Psoas muscle (tissue), 8 donors: ENCODE measurements around the gene MAPK4. TPM values are rescaled to one million over a fixed set of nuclear protein-coding genes. Genes with fewer than 3 reads are reported as not detected.

Experiments
- ATAC-seq, 4 donors: fragments of 200-7000 bp; cut with Tn5 transposase; one replicate each; pipeline ENCODE4 v1.9.1; 2020; ENCODE audit warnings: moderate library complexity in 3 of 4, mild to moderate bottlenecking in 2 of 4
- DNase-seq, 2 donors: peaks; one replicate each; pipeline ENCODE4 v3.0.0-alpha.2; 2020
- H3K27ac ChIP-seq: fragments of 200-600 bp; one replicate; pipeline ENCODE4 v1.8.0; 2022
- H3K27me3 ChIP-seq, 3 donors: fragments of 200-600 bp in 1 of 3; one replicate each; pipeline versions ENCODE4 v1.6.1 to v1.8.0; 2013 to 2022; ENCODE audit warnings: low read length in 2 of 3, mild to moderate bottlenecking in 2 of 3, moderate library complexity in 1 of 3; ENCODE audit not compliant: insufficient read depth in 3 of 3
- H3K36me3 ChIP-seq, 2 donors: fragments of 200-600 bp in 1 of 2; one replicate each; pipeline versions ENCODE4 v1.6.1 to v1.8.0; 2013 to 2022; ENCODE audit warnings: low read depth in 1 of 2, mild to moderate bottlenecking in 1 of 2, moderate library complexity in 1 of 2; ENCODE audit not compliant: insufficient read depth in 1 of 2
- H3K4me1 ChIP-seq: fragments of 200-600 bp; one replicate; pipeline ENCODE4 v1.8.0; 2022
- H3K4me3 ChIP-seq: fragments of 200-600 bp; one replicate; pipeline ENCODE4 v1.8.0; 2022; ENCODE audit warnings: mild to moderate bottlenecking
- H3K9me3 ChIP-seq: fragments of 200-600 bp; one replicate; pipeline ENCODE4 v1.8.0; 2022
- CTCF ChIP-seq: fragments of 200-600 bp; IDR thresholded peaks from one replicate; pipeline ENCODE4 v1.8.0; 2022; ENCODE audit warnings: antibody characterized with exemption
- WGBS, 3 donors: extraction: QIAGEN DNeasy Blood & Tissue Kit; methylation state at CpG; one replicate each; pipeline versions ENCODE4 v1.1.6 to v1.1.7; 2013; 5-methylcytosine and 5-hydroxymethylcytosine counted together
- intact Hi-C, 2 donors: fragments of 100-400 bp; cut with DNase I; formaldehyde crosslinking; loops; one replicate each; pipeline versions ENCODE4 v1.11.0 to v1.14.2; 2022
- polyA plus RNA-seq, 3 donors: library from polyadenylated mRNA; stranded (reverse); fragments of 200-250 nt; gene quantifications; one replicate each; pipeline ENCODE4 v1.2.3, GENCODE V29; 2013
- total RNA-seq, 4 donors: library from RNA; stranded (reverse); fragmentation: NEBNext Ultra II Directional in 2 of 4; extraction: Animal tissue kit (Norgen Biotek cat#: 25700) in 2 of 4; gene quantifications; one replicate each; pipeline versions ENCODE4 v1.2.1 to v1.2.4, GENCODE V29; 2021 to 2023
- donor health status: healthy with polysubstance abuse.
- donor health status: DM: no; HTN: no; CAD: no; lungs with moderate emphysema.
- donor health status: Bipolar disorder and iron deficiency.
- donor health status: healthy.
- donor health status: DM: yes; HTN: yes; CAD: no.
- donor health status: DM: no; HTN: no; CAD: no.
- donor health status: DM: no; HTN: no; CAD: no.
- donor health status: DM: yes; HTN: yes; CAD: no.

MAPK4 gene
- total and polyA plus RNA-seq, 7 donors: 0.36 to 1.8 (median 0.68) TPM

GRCh38 chr18:50707855-50708469 lies 148.1 kb downstream of the MAPK4 start:
- no peak for ATAC-seq

GRCh38 chr18:50709193-50709592 lies 149.3 kb downstream of the MAPK4 start:
- H3K27ac ChIP-seq: no peak overlapping the region
- DNase-seq (no peak), ATAC-seq (no peak)
- no peaks in the 10 kb centered on the region for H3K36me3 ChIP-seq
- TF ChIP-seq CTCF: no peak
- H3K4me1 ChIP-seq: no peaks in the 10 kb centered on the region
- WGBS, 3 donors: 85 to 93% (median 91%) methylated on average over 7 of the region's 7 CpGs
- H3K4me3 ChIP-seq: no peak overlapping the region
- no peaks in the 10 kb centered on the region for H3K27me3 ChIP-seq
- no peaks in the 10 kb centered on the region for H3K9me3 ChIP-seq
- intact Hi-C loops: no loop called here

More at GRCh38 chr18:50707855-50708469, 148.1 kb downstream of the MAPK4 start:
- no peak for DNase-seq
- WGBS, 3 donors: 57 to 61% (median 59%) methylated on average over 7 of the region's 7 CpGs
- no peaks in the 10 kb centered on the region for H3K27me3 ChIP-seq
- intact Hi-C loops: no loop called here
- TF ChIP-seq CTCF: no peak
- no peaks in the 10 kb centered on the region for H3K9me3 ChIP-seq
- no peak overlapping the region for H3K4me3 ChIP-seq
- H3K4me1 ChIP-seq: no peaks in the 10 kb centered on the region
- no peaks in the 10 kb centered on the region for H3K36me3 ChIP-seq
- H3K27ac ChIP-seq: no peak overlapping the region

GRCh38 chr18:50711386-50711785 lies 151.5 kb downstream of the MAPK4 start:
- ATAC-seq (no peak), DNase-seq (no peak)
- no peak for TF ChIP-seq CTCF
- H3K4me3 ChIP-seq: no peak overlapping the region
- H3K4me1 ChIP-seq: no peaks in the 10 kb centered on the region
- intact Hi-C loops: no loop called here
- WGBS, 3 donors: 34 to 68% (median 40%) methylated on average over 5 of the region's 5 CpGs
- no peaks in the 10 kb centered on the region for H3K9me3 ChIP-seq
- no peaks in the 10 kb centered on the region for H3K36me3 ChIP-seq
- no peaks in the 10 kb centered on the region for H3K27me3 ChIP-seq
- H3K27ac ChIP-seq: no peak overlapping the region

GRCh38 chr18:50715919-50716318 lies 156.0 kb downstream of the MAPK4 start:
- no peak overlapping the region for H3K27ac ChIP-seq
- H3K4me1 ChIP-seq: no peaks in the 10 kb centered on the region
- no peaks in the 10 kb centered on the region for H3K9me3 ChIP-seq
- no peak for DNase-seq
- intact Hi-C loops: no loop called here
- ATAC-seq: no peak
- no peak overlapping the region for H3K4me3 ChIP-seq
- no peak for TF ChIP-seq CTCF
- H3K36me3 ChIP-seq: no peaks in the 10 kb centered on the region
- no peaks in the 10 kb centered on the region for H3K27me3 ChIP-seq
- 88% methylated on average over 7 of the region's 7 CpGs for WGBS, 3 donors

- ATAC-seq (no peak), DNase-seq (no peak)
- Histone ChIP-seq H3K36me3 (no peaks in the 10 kb centered on the region), H3K4me3 (no peak overlapping the region), H3K4me1 (no peaks in the 10 kb centered on the region), H3K9me3 (no peaks in the 10 kb centered on the region), H3K27ac (no peak overlapping the region), H3K27me3 (no peaks in the 10 kb centered on the region)
- no peak for TF ChIP-seq CTCF
- intact Hi-C loops: no loop called here
- WGBS, 3 donors: 86 to 91% (median 90%) methylated on average over 4 of the region's 4 CpGs
Measured at GRCh38 chr18:50716902-50717301, 157.0 kb downstream of the MAPK4 start.
